Activated T-cell treated with anti-CD3 and anti-CD28 coated beads for 48 hours (primary cell): ENCODE measurements around the gene CBX2.

Source experiments
- DNase-seq: peaks from one replicate; pipeline ENCODE4 v3.0.0-alpha.2; 2020; ENCODE audit warnings: low read depth

CBX2 gene

DNA sequence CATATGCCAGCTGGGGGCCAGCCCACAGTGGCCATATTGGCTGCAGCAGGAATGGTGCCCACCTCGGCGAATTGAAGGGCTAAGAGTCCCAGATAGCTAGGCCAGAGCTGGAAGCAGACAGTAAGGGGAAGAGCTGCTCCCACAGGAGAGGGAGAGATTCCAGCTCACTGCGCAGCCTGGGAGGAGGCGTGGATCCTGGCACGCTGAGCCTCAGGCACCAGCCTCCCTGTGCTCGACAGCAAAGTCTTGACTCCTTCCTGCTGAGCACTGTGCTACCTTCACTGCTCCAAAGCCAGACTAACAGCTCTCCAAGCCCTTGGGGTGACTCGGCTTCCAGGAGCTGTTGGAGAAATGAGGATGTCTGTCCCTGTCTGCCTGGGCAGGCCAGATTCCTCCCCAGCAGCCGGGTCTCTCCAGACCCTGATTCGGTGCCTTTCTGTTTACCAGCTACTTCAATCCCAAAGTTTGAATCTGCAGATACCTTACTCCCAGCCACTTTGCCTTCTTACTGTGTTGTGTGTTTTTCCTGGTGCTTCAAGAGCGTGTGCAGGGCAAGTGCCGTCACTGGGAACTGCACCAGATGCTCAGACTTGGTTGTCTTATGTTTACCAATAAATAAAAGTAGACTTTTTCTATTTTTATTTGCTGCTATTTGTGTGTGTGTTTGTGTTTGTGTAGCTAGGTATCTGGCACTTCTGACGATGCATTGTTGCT lies 9.1 kb downstream of the CBX2 start:
- no peak for DNase-seq

- DNase-seq, result no peak
Observed at GRCh38 chr17:79788455-79788854, 10.5 kb downstream of the CBX2 start.

DNA sequence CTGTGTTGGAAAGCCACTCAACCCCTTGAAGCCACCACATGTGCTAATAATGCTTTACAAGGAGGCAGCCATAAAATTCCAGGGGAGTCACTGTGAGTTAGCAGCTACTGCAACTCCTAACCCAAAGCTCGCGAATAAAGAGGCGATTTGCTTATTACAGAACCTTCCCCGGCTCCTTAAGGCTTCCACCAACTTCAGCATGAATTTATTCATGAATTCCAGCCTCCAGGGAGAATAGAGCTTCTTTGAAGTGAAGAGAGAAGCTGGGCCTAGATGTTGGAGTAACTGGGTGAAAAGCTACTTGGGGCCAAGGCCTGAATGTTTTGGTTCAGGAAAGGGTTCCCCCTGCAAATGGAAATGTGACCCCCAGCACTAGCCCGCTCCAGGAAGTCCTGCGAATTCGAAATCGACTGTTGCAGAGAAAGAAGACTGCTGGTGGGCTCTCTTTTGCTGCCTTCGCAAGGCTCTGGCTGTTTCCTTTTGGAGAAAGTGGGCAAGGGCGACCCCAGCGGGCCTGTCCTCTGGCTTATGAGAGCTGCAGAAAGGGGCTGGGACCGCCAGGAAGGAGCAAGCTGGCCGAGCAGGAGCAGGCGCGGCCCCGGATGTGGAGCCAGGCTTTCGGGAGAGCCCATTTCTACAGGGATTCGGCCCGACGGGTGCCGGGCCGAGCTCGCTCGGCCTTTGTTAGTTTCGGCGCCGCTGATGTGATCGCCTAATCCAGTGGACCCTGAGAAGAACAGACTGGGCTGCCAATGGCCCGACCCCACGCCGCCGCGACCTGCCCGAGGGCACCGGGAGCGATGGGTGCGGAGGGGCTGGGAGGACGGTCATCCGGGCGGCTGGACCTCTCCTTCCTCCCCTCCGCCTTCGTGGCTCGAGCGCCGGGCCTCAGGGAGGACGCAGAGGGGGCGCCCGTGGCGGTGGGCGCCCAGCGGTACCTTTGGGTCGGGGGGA lies 11.3 kb downstream of the CBX2 start:
- DNase-seq, result no peak

DNA sequence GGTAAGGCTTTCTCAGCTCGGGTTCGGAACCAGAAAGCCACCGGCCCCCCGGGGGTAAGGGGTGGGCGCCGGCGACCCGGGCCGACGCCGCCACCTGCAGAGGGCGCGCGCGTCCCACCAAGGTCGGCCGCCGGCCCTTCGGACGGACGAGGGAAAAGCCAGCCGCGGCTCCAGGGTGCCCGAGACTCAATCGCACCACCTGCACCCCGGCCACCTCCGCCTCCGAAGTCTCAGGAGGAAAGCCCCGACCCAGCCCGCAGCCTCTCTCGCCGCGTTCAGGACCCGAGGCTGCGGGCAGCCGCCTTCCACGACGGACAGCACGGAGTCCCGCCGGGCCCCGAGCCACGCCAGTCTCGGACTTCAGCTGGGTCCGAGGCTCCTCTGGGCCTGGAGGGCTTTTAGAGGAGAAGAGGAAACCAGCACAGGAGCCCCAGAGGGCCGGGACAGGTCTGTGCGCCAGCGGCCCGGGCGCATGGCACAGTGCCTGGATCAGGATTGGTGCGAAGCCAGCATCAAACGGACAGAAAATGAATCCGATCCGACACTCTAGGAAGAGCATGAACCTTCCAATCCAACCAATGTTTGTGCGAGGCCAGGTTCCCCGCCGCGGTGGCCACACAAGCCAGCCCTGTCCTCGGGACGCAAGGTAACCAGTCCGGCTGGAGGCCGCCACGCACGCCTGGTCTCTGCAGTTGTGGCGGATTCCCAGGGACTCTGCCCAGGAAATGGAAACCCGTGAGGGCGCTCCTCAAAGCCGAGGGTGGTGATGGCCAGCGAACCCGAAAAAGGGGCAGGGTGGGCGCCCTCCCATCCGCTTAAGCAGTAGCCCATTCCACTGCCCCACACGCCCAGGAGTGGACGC lies 12.2 kb downstream of the CBX2 start:
- no peak for DNase-seq

DNA sequence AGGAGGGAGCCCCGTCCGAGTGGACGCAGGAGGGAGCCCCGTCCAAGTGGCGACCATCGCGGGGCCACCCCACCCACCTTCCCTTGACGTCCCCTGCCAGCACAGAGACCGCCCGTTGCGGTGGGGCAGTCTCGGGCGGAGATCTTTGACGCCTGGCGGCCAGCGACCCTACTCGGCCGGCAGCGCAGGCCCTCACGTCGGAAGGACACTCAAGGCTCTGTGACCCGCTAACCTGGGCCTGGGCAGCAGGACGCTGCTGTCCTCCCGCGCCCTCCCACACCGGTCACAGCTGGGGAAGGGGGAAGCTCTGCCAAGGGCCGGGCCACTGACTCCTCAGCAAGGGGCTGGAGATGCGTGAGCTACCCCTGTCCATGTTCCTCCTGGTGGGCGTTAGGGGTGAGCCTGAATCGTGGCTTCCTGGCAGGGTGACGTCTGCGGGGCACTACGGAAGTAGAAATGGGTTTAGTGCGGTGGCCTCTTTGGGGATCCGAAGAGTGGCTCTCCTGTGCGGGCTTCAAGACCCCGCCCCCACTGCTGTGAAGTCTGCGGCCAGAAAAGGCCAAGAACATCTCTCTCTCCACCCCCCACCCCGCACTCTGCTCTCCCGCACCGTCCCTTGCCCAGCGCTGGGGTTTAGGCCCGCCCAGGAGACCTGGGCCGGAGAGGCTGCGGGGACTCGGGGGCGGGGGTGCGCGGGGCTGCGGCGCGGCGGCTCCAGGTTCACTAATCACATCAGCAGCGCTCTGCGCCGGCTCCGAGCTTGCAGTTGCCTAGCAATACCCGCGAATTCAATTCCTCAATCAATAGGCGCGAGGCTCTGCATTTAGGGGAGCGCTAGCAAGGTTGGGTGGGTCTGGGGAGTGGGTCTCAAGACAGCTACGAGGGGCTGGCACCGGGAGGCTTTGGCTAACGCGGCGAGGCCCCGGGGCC lies 13.1 kb downstream of the CBX2 start:
- DNase-seq, result no peak

DNA sequence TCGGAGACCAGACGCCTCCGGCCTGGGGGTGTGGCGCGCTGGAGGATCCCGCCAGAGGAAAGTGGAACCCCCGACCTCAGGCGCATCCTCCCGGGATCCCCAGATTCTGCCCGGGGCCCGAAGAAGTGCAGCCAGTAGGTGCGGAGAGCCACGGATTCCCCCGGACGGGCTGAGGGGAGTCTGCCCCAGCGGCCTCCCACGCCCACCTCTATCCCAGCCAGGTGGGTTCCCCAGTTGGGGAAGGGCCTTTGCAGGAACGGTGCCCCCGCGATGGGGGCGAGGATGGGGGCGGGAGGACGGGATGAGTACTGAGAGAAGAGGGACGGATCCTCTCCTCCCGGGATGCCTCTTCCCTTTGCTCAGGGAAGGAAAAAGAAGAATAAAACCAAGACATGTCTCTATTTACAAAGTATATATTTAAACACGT lies 13.8 kb downstream of the CBX2 start:
- no peak for DNase-seq

GRCh38 chr17:79792341-79792871 lies 14.5 kb downstream of the CBX2 start:
- no peak for DNase-seq

DNA sequence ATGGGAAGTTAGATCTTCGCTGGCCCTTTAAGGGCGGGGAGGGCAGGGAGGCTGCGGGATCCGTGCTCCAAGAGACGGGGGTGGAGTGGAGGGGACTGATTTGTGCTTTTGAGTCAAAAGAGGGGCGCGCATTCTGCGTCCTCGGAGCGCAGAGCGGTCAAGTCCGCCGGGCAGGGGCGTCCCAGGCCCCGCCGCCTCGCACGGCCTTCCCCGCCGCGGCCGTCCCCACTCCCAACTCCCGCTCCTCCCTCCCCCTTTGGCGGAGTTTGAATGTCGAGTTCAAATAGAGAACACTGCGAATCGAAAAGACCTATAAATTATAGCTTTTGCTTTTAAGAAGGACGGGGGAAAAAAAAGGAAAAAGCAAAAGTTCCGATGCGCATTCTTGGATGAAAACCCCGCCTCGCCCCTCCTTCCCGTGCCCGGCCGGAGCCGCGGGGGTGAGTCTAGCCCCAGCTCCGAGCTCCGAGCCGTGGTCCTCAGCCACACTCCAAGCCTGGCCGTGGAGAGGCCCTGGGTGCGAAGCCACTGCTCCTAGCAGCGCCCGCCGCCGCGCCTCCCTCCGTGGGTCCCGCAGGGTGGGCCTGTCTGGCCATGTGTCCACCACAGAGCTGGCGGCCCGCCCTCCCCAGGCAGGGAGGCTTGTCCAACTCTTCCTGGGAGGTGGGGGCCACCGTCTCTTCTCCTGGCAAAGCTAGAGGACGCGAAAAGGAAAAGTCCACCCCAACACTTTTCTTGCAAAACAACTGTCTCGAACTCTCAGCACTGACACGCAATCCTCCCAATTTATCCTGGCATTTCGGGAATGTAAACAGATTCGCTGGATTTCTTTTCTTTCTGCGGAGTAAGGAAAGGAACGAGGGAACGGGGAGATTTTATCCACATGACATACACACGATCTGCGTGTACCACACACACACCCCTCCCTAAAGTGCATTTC lies 15.3 kb downstream of the CBX2 start:
- no peak for DNase-seq

DNA sequence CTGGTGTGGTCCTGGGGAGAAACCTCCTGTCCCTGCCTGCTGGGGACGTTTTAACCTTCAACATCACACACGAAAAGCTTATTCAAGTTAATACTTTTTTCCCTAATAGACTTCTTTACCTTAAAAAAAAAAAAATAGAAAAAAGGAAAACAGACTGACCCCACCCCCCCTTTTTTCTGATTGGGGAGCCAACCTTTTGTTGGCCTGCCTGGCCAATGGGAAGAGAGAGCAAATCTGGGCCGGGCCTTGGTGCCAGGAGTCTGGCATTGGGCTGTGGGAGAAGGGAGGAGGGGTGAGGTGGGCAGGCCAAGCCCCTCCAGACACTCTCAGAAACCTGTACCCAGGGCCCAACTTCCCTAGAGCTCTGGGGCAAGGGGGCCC lies 16.0 kb downstream of the CBX2 start:
- no peak for DNase-seq

DNA sequence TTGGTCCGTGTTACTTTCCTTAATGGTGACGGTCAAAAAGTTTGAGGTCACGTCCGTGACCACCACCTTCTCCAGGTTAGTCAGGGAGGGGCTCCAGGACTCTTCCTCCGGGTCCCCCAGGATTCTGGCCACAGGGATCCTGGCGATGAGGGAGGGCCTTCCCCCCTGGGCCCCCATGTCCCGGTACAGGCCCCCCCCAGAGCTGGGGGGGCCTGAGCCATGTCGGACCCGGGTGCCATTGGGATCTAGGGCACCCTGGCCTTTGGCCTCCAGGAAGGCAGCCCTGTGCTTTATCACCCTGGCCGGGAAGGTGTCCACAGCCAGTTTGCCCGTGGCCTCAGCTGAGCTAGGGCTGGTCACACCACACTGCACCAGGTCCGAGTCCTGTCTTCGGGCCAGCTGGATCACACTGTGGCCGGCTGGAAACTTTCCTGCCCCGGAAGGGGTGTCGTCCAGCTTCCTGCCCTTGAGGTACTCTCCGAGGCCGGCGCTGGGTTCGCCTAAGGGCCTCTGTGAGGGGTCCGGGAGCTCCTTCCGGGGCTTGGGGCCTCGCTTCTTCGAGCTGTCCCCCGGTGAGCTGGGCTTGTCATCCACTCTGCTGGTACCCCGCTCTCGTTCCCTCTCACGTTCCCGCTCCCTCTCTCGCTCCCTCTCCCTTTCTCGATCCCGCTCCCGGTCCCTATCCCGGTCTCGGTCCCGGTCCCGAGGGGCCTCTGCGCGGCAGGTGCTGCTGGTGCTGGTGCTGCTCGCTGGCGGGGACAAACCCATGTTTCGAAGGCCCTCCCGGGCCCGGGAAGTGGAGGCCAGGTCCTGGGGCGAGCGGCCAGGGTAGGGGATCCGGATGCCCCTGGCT lies 16.9 kb downstream of the CBX2 start:
- no peak for DNase-seq

GRCh38 chr17:79795795-79796443 lies 18.0 kb downstream of the CBX2 start:
- DNase-seq, result no peak

DNA sequence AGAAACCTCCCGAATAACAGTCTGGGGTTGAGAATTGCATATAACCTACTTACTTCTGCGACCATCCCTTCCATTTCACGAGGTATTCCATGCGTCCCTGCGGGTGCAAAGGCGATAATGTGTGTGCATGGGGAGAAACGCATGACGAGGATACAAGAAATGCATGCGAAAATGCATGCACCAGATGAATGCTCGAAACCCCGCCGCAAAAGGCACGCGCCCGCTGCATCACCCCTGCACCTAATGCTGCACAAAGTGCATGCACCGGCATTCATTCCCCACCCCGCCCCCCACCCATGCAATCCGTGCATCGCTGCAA lies 18.5 kb downstream of the CBX2 start:
- DNase-seq, result no peak

DNA sequence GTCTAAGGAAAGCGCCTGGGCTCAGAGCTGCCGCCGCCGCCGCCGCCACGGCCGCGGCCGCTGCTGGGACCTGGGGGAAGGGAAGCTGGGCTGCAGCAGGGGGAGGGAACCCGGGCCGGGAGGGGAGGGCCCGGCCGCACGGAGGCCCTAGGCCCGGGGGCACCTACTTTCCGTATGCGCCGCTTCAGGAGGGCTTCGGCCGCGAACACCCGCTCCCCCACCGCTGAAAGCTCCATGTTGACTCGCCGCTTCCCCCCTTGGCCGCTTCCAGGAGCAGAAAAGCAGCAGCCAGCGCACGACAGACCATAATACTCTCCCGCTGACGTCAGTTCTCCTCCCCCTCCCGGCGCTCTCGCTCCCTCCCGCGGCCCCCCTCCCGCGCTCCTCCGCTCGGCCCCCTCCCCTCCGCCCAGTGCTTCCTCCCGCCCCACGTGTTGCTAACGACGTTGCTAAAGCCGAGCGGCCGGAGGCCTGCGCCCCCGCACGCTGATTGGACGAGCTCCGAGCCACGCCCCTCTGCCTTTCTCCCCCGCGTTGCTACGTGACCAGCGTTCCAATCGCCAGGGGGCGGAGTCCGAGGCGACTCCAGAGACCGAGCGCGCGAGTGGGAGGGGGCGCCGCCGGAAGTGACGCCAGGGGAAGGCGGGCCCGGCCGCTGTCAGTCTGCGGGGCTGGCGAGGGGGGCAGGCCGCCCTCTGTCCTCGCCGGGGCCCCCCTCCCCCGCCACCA lies 19.0 kb downstream of the CBX2 start, which contains the start of gene CBX8:
CBX8 (minus strand) TSS at position 315 of the 729 bp plus-strand sequence; CDS start at position 236, 79 bp downstream.
- DNase-seq, result peak; percentile 99

- no peak for DNase-seq
Observed at GRCh38 chr17:79797492-79798298, 19.7 kb downstream of the CBX2 start.

- DNase-seq, result no peak
Observed at GRCh38 chr17:79798299-79799173, 20.6 kb downstream of the CBX2 start.

DNA sequence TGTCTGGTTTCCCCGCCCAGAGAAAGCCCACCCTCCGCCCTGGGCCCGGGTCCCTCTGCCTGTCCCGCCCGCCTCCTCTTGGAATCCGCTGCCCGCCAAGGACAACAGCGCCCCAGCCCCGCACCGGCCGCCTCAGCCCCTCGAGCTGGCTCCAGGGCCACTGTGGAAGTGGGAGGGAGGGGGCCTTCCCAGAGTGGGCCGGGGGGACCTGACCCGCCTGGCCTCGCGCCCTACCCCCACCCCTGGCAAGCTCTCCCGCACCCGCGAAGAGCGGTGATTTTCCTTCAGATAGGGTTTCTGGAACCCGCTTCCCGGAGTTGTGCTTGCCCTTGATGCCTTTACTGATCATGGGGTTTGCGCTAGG lies 21.2 kb downstream of the CBX2 start:
- no peak for DNase-seq
